ENCODE measurements around the gene BLOC1S4. TPM values are rescaled to one million over a fixed set of nuclear protein-coding genes. Genes with fewer than 3 reads are reported as not detected.
A peak's percentile ranks its signal among the peaks of the same experiment; 100 is the strongest.
"Not testable (repeated sequence)": the region's sequence is repeated elsewhere in the genome, so short reads cannot be mapped to it uniquely, and the experiment has no call there.

The BLOC1S4 gene
- total RNA-seq, 1 donor from 2014 or later: 14.2 TPM

- DNase-seq (ENCODE audit: low spot score): peak; percentile 16
These were observed 1.1 kb downstream of the BLOC1S4 start for GRCh38 chr4:6716958-6717655.

GRCh38 chr4:6718932-6719610 lies 3.1 kb downstream of the BLOC1S4 start:
- peak; percentile 28 for DNase-seq (ENCODE audit: low spot score)

- DNase-seq (ENCODE audit: low spot score): peak; percentile 28
These were observed 3.7 kb downstream of the BLOC1S4 start for GRCh38 chr4:6719611-6720179.

GRCh38 chr4:6720202-6720699 lies 4.3 kb downstream of the BLOC1S4 start:
- peak; percentile 93 for DNase-seq (ENCODE audit: low spot score)

- peak; percentile 60 for DNase-seq (ENCODE audit: low spot score)
These were observed 5.1 kb downstream of the BLOC1S4 start for GRCh38 chr4:6721121-6721520.

GRCh38 chr4:6722891-6723290 lies 6.9 kb downstream of the BLOC1S4 start:
- peak; percentile 80 for DNase-seq (ENCODE audit: low spot score)

GRCh38 chr4:6723851-6724250 lies 7.9 kb downstream of the BLOC1S4 start:
- peak; percentile 86 for DNase-seq (ENCODE audit: low spot score)

GRCh38 chr4:6724421-6725111 lies 8.6 kb downstream of the BLOC1S4 start:
- peak; percentile 82 for DNase-seq (ENCODE audit: low spot score)

- not testable (repeated sequence) for DNase-seq (ENCODE audit: low spot score)
These were observed 9.5 kb downstream of the BLOC1S4 start for GRCh38 chr4:6725427-6725961.

- peak; percentile 86 for DNase-seq (ENCODE audit: low spot score)
These were observed 11.3 kb downstream of the BLOC1S4 start for GRCh38 chr4:6727081-6727942.

- DNase-seq (ENCODE audit: low spot score): peak; percentile 1
These were observed 11.9 kb downstream of the BLOC1S4 start for GRCh38 chr4:6727943-6728250.

GRCh38 chr4:6728320-6729029 lies 12.5 kb downstream of the BLOC1S4 start:
- DNase-seq (ENCODE audit: low spot score): peak; percentile 68

- peak; percentile 80 for DNase-seq (ENCODE audit: low spot score)
These were observed 14.8 kb downstream of the BLOC1S4 start for GRCh38 chr4:6730603-6731317.

GRCh38 chr4:6731318-6731675 lies 15.3 kb downstream of the BLOC1S4 start:
- DNase-seq (ENCODE audit: low spot score): no peak

GRCh38 chr4:6731780-6732179 lies 15.8 kb downstream of the BLOC1S4 start:
- peak; percentile 78 for DNase-seq (ENCODE audit: low spot score)

- DNase-seq (ENCODE audit: low spot score): peak; percentile 91
These were observed 16.7 kb downstream of the BLOC1S4 start for GRCh38 chr4:6732441-6733357.

GRCh38 chr4:6733358-6734164 lies 17.6 kb downstream of the BLOC1S4 start:
- peak; percentile 72 for DNase-seq (ENCODE audit: low spot score)
